HG02884 (cell line): ENCODE results near the gene FGD5.
"Not testable (repeated sequence)": the region's sequence is repeated elsewhere in the genome, so short reads cannot be mapped to it uniquely, and the experiment has no call there.

Source experiments
- ATAC-seq: cut with Tn5 transposase; IDR thresholded peaks from one replicate; pipeline ENCODE4 v1.9.1; 2021; ENCODE audit warnings: mild to moderate bottlenecking, moderate library complexity; ENCODE audit not compliant: unreplicated experiment

FGD5 gene

GRCh38 chr3:14900881-14901873 lies 82.4 kb downstream of the FGD5 start:
- no peak for ATAC-seq

DNA sequence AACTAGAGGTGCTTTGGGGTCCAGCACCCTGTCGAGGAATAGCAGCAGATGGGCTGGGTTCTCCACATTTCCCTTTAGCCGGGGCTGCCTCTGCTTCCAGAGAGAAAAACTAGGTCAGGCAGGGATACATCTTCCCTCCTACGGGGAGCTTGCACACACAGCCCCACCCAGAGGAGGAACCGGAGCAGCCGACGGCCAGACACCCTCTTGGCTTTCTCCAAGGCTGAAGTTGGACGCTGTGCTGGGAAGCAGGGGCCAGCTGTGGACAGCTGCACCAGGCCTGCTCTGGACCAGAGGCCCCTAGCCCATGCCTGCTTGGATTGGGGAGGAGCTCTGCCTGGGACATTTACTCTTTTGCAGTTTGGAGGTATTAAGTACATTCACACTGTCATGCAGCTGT lies 84.0 kb downstream of the FGD5 start:
- no peak for ATAC-seq

DNA sequence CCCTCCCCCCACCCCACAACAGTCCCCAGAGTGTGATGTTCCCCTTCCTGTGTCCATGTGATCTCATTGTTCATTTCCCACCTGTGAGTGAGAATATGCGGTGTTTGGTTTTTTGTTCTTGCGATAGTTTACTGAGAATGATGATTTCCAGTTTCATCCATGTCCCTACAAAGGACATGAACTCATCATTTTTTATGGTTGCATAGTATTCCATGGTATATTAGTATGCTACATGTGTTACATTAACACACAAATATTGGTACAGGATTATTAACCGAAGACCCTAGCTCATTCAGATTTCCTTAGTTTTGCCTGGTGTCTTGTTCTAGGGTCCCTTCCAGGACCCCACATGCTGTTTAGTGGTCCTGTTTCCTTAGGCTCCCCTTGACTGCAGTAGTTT lies 84.7 kb downstream of the FGD5 start:
- not testable (repeated sequence) for ATAC-seq

DNA sequence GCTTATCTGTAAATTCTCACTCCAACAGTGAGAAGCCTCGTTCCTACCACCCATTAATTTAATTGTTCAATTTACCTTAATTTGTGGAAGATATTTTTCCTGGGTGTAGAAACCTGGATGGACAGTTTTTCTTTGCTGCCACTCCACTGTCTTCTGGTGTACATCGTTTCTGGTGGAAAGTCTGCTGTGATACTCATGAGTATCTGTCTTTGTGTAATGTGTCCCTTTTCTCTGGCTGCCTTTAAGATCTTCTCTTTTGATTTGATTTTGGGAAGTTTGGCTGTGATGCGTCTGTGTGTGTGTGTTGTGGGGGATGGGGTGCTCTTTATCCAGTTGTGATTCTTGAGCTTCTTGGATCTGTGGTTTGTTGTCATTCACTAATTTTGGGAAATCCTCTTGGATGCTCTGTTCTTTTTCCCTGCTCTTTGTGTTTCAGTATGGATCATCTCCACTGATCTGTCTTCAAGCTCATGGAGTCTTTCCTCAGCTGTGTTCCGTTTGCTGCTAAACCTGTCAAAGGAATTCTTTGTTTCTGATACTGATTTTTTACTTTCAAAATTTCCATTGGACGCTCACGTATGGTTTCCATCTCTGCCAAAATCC lies 86.4 kb downstream of the FGD5 start:
- ATAC-seq: no peak

DNA sequence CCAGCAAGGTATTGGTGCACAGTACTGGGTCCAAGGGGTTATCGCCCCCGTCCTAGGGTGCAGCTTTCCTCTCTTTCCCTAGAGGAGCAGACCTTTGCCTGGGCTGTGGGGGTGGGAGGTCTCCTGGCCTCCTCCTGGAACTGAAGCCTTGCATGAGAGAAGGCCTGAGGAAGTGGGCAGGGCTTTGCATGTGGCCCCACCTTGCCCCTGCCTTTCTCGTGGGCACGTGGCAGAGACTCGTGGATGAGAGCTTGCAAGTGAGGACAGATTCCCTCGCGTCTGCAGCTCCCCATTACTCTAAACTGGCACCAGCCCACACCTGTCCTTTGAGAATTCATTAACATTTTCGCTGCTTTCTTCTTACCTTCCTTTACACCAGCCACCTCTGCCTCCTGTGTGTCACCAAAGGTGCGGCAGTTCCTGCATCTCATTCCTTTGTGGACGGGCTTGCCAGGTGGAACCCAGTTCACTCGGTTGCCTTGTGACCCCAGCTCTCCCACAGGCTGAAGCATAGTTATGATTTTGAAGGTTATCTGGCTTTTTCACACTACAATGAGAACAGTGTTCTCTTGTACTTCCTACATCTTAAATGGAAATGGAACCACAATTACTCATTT lies 87.7 kb downstream of the FGD5 start:
- no peak for ATAC-seq

- no peak for ATAC-seq
Measured at GRCh38 chr3:14907043-14907966, 88.5 kb downstream of the FGD5 start.

GRCh38 chr3:14909250-14909649 lies 90.5 kb downstream of the FGD5 start:
- ATAC-seq: no peak

DNA sequence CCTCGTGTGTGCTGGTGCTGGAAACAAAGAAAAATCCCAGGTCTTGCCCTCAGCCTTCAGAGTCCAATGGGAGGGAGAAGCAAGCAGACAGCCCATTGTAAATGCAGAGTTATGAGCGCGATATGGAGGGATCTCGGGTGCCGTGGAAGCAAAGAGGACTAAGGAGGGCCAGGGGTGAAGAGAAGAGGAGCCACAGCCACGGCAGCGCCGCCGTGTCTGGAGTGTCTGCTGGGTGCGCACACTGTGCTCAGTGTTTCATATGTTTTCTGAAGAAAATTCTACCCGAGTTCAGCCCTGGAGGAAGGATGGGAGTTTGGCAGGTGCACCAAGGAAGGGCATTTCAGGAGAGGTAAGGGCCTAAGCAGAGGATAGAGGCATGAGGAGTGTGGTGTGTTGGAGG lies 92.9 kb downstream of the FGD5 start:
- no peak for ATAC-seq

GRCh38 chr3:14913071-14913925 lies 94.5 kb downstream of the FGD5 start:
- no peak for ATAC-seq

GRCh38 chr3:14913926-14914778 lies 95.4 kb downstream of the FGD5 start:
- no peak for ATAC-seq

GRCh38 chr3:14914779-14915117 lies 96.0 kb downstream of the FGD5 start:
- no peak for ATAC-seq

GRCh38 chr3:14915636-14916222 lies 97.0 kb downstream of the FGD5 start:
- no peak for ATAC-seq

GRCh38 chr3:14918356-14918860 lies 99.6 kb downstream of the FGD5 start:
- no peak for ATAC-seq

DNA sequence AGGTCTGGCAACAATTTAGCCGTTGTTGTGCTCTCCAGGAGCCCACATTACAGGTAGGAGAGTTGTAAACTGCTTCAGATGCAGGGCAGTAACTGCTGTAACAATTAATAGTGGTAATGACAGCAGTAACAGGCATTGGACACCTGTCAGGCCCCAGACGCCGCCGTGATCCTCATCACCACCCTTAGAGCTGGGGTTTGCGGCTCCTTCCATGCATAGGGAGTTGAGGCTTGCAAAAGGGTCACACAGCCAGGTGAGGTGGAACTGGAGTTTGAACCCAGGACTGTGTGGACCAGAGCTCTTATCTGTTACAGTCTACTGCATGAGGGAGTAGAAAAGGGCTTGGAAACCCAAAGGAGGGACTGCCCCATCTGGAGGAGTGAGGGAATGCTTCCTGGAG lies 101.8 kb downstream of the FGD5 start:
- no peak for ATAC-seq

GRCh38 chr3:14921034-14921616 lies 102.4 kb downstream of the FGD5 start:
- no peak for ATAC-seq

DNA sequence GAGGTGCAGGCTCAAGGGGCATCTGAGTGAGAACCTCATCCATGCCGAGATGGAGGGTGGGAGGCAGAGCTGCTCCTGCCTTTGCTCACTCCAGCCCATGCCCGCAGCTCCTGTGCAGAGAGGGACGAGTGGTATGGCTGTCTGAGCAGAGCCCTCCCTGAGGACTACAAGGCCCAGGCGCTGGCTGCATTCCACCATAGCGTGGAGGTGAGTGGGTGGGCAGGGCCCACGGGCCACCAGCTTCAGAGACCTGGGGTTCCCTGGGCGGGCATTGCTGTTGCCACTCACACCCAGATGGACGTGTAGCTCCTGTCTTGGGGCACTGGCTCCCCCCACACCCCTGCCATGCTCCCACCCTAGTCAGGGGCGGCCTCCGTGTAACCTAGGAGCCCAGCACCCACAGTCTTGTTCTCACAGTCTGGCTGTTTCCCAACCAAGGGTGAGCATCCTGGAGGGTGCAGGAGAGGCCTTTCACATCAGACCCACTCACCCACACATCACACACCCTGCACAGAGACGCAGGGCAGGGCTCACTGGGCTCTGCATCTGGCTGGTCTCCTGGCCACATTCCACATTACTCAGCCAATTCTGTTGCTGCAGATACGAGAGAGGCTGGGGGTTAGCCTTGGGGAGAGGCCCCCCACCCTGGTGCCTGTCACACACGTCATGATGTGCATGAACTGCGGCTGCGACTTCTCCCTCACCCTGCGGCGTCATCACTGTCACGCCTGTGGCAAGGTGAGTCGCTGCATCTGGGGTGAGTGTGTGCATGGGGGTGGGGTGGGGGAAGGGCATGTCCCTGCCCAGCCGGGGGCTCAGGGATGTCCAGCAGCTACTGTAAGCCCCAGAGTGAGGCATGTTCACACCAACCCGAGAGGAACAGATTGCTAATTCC lies 103.3 kb downstream of the FGD5 start:
- ATAC-seq: no peak

GRCh38 chr3:14922863-14923262 lies 104.1 kb downstream of the FGD5 start:
- no peak for ATAC-seq
